ENCODE measurements around the gene CLINT1. TPM values are rescaled to one million over a fixed set of nuclear protein-coding genes. Genes with fewer than 3 reads are reported as not detected.
A peak's percentile ranks its signal among the peaks of the same experiment; 100 is the strongest.

CLINT1 gene
- total RNA-seq, 1 donor from 2014 or later: 85.2 TPM

DNA sequence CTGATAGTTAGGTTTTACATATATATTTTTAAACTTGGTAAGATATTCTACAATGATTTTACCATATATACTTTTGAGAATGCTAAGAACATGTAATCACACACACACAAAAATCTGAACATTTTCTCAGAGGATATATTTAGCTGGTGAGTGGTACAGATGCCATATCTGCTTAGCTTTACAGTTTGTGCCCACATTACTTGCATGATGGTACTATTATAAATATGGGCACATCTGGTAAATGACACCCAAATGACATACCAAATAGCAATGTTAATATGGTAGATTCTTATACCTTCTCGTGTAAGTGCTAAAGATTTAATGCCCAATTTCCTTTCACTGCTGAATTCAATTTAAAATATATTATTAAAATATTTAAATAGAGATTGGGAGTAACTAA lies 58.8 kb downstream of the CLINT1 start:
- no peak for DNase-seq (ENCODE audit: low read depth)
- H3K4me3 ChIP-seq (ENCODE audit: low read depth, low read length): no peak overlapping the region
- H3K36me3 ChIP-seq (ENCODE audit: control insufficient read depth, insufficient read depth, low read length): no peaks in the 10 kb centered on the region
- H3K27me3 ChIP-seq (ENCODE audit: control insufficient read depth, insufficient read depth, low read length): no peaks in the 10 kb centered on the region
- TF ChIP-seq, protein P1, sequence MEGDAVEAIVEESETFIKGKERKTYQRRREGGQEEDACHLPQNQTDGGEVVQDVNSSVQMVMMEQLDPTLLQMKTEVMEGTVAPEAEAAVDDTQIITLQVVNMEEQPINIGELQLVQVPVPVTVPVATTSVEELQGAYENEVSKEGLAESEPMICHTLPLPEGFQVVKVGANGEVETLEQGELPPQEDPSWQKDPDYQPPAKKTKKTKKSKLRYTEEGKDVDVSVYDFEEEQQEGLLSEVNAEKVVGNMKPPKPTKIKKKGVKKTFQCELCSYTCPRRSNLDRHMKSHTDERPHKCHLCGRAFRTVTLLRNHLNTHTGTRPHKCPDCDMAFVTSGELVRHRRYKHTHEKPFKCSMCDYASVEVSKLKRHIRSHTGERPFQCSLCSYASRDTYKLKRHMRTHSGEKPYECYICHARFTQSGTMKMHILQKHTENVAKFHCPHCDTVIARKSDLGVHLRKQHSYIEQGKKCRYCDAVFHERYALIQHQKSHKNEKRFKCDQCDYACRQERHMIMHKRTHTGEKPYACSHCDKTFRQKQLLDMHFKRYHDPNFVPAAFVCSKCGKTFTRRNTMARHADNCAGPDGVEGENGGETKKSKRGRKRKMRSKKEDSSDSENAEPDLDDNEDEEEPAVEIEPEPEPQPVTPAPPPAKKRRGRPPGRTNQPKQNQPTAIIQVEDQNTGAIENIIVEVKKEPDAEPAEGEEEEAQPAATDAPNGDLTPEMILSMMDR (IDR thresholded peaks at IDR 0.05; ENCODE audit: insufficient read depth, low read length, poor library complexity, severe bottlenecking): no peak

DNA sequence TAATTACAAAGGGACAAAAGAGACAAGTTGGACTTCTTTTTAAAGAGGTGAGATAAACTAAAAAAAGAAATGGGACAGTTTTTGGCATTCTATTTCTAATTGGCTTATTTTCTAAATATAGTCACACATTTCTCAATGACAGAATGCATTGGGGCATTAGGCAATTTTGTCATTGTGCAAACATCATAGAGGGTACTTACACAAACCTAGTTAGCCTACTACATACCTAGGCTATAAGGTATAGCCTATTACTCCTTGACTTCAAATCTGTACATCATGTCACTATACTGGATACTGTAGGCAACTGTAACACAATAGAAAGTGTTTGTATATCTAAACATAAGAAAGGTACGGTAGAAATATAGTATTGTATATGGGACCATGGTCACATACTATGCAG lies 59.4 kb downstream of the CLINT1 start:
- TF ChIP-seq, protein P1 (IDR thresholded peaks at IDR 0.05; ENCODE audit: insufficient read depth, low read length, poor library complexity, severe bottlenecking): no peak

GRCh38 chr5:157793301-157793700 lies 65.6 kb downstream of the CLINT1 start:
- no peak overlapping the region for H3K4me3 ChIP-seq (ENCODE audit: low read depth, low read length)
- H3K27me3 ChIP-seq (ENCODE audit: control insufficient read depth, insufficient read depth, low read length): no peaks in the 10 kb centered on the region
- DNase-seq (ENCODE audit: low read depth): no peak
- TF ChIP-seq, protein P1 (IDR thresholded peaks at IDR 0.05; ENCODE audit: insufficient read depth, low read length, poor library complexity, severe bottlenecking): no peak
- H3K36me3 ChIP-seq (ENCODE audit: control insufficient read depth, insufficient read depth, low read length): no peaks in the 10 kb centered on the region

More for the DNA sequence above, 59.4 kb downstream of the CLINT1 start:
- no peak overlapping the region for H3K4me3 ChIP-seq (ENCODE audit: low read depth, low read length)
- H3K36me3 ChIP-seq (ENCODE audit: control insufficient read depth, insufficient read depth, low read length): no peaks in the 10 kb centered on the region
- no peak for DNase-seq (ENCODE audit: low read depth)
- H3K27me3 ChIP-seq (ENCODE audit: control insufficient read depth, insufficient read depth, low read length): no peaks in the 10 kb centered on the region

DNA sequence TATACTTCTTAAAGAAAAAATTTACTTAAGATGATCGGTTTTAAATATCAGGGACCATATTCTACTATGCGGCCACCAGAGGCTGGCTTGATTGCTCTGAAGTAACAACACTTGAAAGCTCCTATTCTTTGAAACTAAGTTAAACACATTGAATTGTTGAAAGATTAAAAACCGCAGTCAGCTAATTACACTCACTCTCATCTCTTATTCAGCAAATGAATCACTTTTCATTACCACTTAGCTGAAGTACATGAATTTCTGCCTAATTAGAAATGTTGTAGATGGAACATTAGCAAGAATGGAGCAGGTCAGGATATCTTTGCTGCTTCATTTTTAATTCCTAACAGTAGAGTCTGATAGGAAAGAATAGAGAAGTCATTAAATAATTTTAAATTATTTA lies 73.1 kb downstream of the CLINT1 start:
- H3K36me3 ChIP-seq (ENCODE audit: control insufficient read depth, insufficient read depth, low read length): peaks cover 1% of the 10 kb centered on the region
- H3K4me3 ChIP-seq (ENCODE audit: low read depth, low read length): no peak overlapping the region
- H3K27me3 ChIP-seq (ENCODE audit: control insufficient read depth, insufficient read depth, low read length): no peaks in the 10 kb centered on the region
- TF ChIP-seq, protein P1 (IDR thresholded peaks at IDR 0.05; ENCODE audit: insufficient read depth, low read length, poor library complexity, severe bottlenecking): no peak
- DNase-seq (ENCODE audit: low read depth): no peak

GRCh38 chr5:157779221-157779620 lies 79.7 kb downstream of the CLINT1 start:
- Histone ChIP-seq H3K27me3 (ENCODE audit: control insufficient read depth, insufficient read depth, low read length) (no peaks in the 10 kb centered on the region), H3K36me3 (ENCODE audit: control insufficient read depth, insufficient read depth, low read length) (no peaks in the 10 kb centered on the region), H3K4me3 (ENCODE audit: low read depth, low read length) (no peak overlapping the region)
- TF ChIP-seq, protein P1 (IDR thresholded peaks at IDR 0.05; ENCODE audit: insufficient read depth, low read length, poor library complexity, severe bottlenecking): no peak
- DNase-seq (ENCODE audit: low read depth): no peak

DNA sequence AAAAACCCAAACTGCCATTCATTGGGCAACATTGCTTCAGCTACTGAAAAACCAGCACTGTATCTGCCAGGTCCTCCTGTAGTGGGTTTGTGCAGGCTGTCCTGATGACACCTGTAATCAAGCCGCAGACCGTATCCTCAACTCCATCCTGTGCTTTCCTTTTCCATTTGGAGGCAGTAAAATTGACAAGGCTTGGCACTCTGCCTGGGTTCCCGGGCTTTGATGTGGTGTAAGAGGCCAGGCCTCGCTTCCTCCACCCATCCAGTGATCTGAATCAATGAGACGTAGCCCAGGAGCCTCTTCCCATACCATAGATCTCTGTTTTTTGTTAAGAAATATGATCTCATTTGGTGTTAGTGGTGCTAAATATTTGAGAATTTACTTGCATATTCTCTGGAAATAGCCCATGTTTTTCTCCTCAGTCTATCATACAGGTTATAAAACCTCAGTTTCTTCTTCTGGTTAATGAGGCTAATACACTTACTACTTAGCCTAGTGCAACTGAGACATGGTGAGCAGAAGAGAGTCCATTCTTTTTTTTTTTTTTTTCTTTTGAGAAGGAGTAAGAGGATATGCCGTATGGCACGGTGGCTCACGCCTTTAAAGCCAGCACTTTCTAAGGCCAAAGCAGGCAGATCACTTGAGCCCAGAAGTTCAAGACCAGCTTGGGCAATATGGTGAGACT lies 80.7 kb downstream of the CLINT1 start:
- Histone ChIP-seq H3K4me3 (ENCODE audit: low read depth, low read length) (no peak overlapping the region), H3K27me3 (ENCODE audit: control insufficient read depth, insufficient read depth, low read length) (no peaks in the 10 kb centered on the region), H3K36me3 (ENCODE audit: control insufficient read depth, insufficient read depth, low read length) (no peaks in the 10 kb centered on the region)
- TF ChIP-seq, protein P1 (IDR thresholded peaks at IDR 0.05; ENCODE audit: insufficient read depth, low read length, poor library complexity, severe bottlenecking): no peak
- DNase-seq (ENCODE audit: low read depth): peak; percentile 86
